H9 (cell line): ENCODE measurements around the gene ZNF132. TPM values are rescaled to one million over a fixed set of nuclear protein-coding genes. Genes with fewer than 3 reads are reported as not detected.

ENCODE experiments used
- DNase-seq: peaks from one replicate; pipeline ENCODE4 v3.0.0-alpha.2; 2017
- H2AFZ ChIP-seq: one replicate; pipeline ENCODE4 v1.6.1; 2013; ENCODE audit warnings: mild to moderate bottlenecking, low read length, control low read depth, moderate library complexity
- H2AK5ac ChIP-seq: 2 replicates; pipeline ENCODE4 v1.6.1; 2013; ENCODE audit warnings: low read length, control low read depth, mixed read lengths; ENCODE audit not compliant: insufficient read length
- H2BK120ac ChIP-seq: one replicate; pipeline ENCODE4 v1.6.1; 2013; ENCODE audit warnings: low read depth, mild to moderate bottlenecking, low read length, control low read depth, inconsistent platforms; ENCODE audit not compliant: poor library complexity, severe bottlenecking
- H2BK12ac ChIP-seq: 2 replicates; pipeline ENCODE4 v1.6.1; 2013; ENCODE audit warnings: low read length, control low read depth, mixed read lengths, low read depth; ENCODE audit not compliant: insufficient read length
- H2BK15ac ChIP-seq: 2 replicates; pipeline ENCODE4 v1.6.1; 2013; ENCODE audit warnings: low read depth, low read length, control low read depth
- H2BK20ac ChIP-seq: one replicate; pipeline ENCODE4 v1.6.1; 2013; ENCODE audit warnings: low read depth, mild to moderate bottlenecking, low read length, control low read depth, inconsistent platforms; ENCODE audit not compliant: poor library complexity, severe bottlenecking
- H2BK5ac ChIP-seq: 2 replicates; pipeline ENCODE4 v1.6.1; 2013; ENCODE audit warnings: low read length, control low read depth, mixed read lengths; ENCODE audit not compliant: insufficient read length
- H3K14ac ChIP-seq: 2 replicates; pipeline ENCODE4 v1.6.1; 2013; ENCODE audit warnings: low read length, control low read depth; ENCODE audit not compliant: insufficient read depth
- H3K18ac ChIP-seq: 2 replicates; pipeline ENCODE4 v1.6.1; 2013; ENCODE audit warnings: low read depth, mild to moderate bottlenecking, mixed read lengths, low read length, control low read depth; ENCODE audit not compliant: insufficient read length
- H3K23ac ChIP-seq: 2 replicates; pipeline ENCODE4 v1.6.1; 2013; ENCODE audit warnings: low read length, control low read depth, mixed read lengths, low read depth; ENCODE audit not compliant: insufficient read length
- H3K23me2 ChIP-seq: 2 replicates; pipeline ENCODE4 v1.6.1; 2013; ENCODE audit warnings: low read depth, mild to moderate bottlenecking, mixed read lengths, low read length, control low read depth; ENCODE audit not compliant: insufficient read length, poor library complexity, severe bottlenecking
- H3K27ac ChIP-seq: 2 replicates; pipeline ENCODE4 v1.5.1; 2013; ENCODE audit warnings: low read length, control low read depth, mixed read lengths, low read depth; ENCODE audit not compliant: insufficient read length
- H3K27me3 ChIP-seq: 2 replicates; pipeline ENCODE4 v1.6.1; 2013; ENCODE audit warnings: low read length, control low read depth, inconsistent platforms; ENCODE audit not compliant: insufficient read depth
- H3K4ac ChIP-seq: 2 replicates; pipeline ENCODE4 v1.6.1; 2013; ENCODE audit warnings: low read depth, mild to moderate bottlenecking, control low read depth, inconsistent platforms, low read length, moderate library complexity
- H3K4me1 ChIP-seq: 2 replicates; pipeline ENCODE4 v1.6.1; 2013; ENCODE audit warnings: low read length, control low read depth, inconsistent platforms; ENCODE audit not compliant: insufficient read depth
- H3K4me2 ChIP-seq: 2 replicates; pipeline ENCODE4 v1.6.1; 2013; ENCODE audit warnings: low read length, control low read depth, mixed read lengths; ENCODE audit not compliant: insufficient read length, insufficient read depth
- H3K56ac ChIP-seq: 2 replicates; pipeline ENCODE4 v1.6.1; 2013; ENCODE audit warnings: low read depth, mild to moderate bottlenecking, mixed read lengths, low read length, control low read depth; ENCODE audit not compliant: insufficient read length
- H3K79me1 ChIP-seq: 2 replicates; pipeline ENCODE4 v1.6.1; 2013; ENCODE audit warnings: low read depth, mild to moderate bottlenecking, moderate library complexity, low read length, control low read depth, inconsistent platforms; ENCODE audit not compliant: insufficient read depth, poor library complexity, severe bottlenecking
- H3K79me2 ChIP-seq: 2 replicates; pipeline ENCODE4 v1.6.1; 2013; ENCODE audit warnings: low read length, control low read depth, inconsistent platforms; ENCODE audit not compliant: insufficient read depth
- H3K9ac ChIP-seq: 2 replicates; pipeline ENCODE4 v1.6.1; 2013; ENCODE audit warnings: low read length, control low read depth, mixed read lengths; ENCODE audit not compliant: insufficient read length; ENCODE audit errors: extremely low read depth
- H3K9me3 ChIP-seq: one replicate; pipeline ENCODE4 v1.6.1; 2013; ENCODE audit warnings: low read depth, low read length, inconsistent platforms; ENCODE audit not compliant: control insufficient read depth
- H3T11ph ChIP-seq: one replicate; pipeline ENCODE4 v1.6.1; 2013; ENCODE audit warnings: mild to moderate bottlenecking, low read length, control low read depth, inconsistent platforms
- H4K20me1 ChIP-seq: one replicate; pipeline ENCODE4 v1.6.1; 2013; ENCODE audit not compliant: control insufficient read depth, insufficient read length, insufficient read depth
- H4K5ac ChIP-seq: 2 replicates; pipeline ENCODE4 v1.6.1; 2013; ENCODE audit warnings: low read depth, mild to moderate bottlenecking, mixed read lengths, low read length, control low read depth; ENCODE audit not compliant: insufficient read length
- H4K8ac ChIP-seq: replicated peaks from 2 replicates; pipeline ENCODE4 v1.6.1; 2013; ENCODE audit warnings: low read length, control low read depth, mixed read lengths, low read depth; ENCODE audit not compliant: insufficient read length
- H4K91ac ChIP-seq: 2 replicates; pipeline ENCODE4 v1.6.1; 2013; ENCODE audit warnings: low read depth, mild to moderate bottlenecking, moderate library complexity, mixed read lengths, low read length, control low read depth; ENCODE audit not compliant: insufficient read length
- H3K27ac Mint-ChIP-seq, 3 experiments: 2 replicates in 2 of 3; 3 replicates in 1 of 3; pipeline ENCODE4 v1.8.0; 2020 to 2021; ENCODE audit warnings: mixed read lengths in 3 of 3, mild to moderate bottlenecking in 1 of 3, moderate library complexity in 1 of 3
- H3K27me3 Mint-ChIP-seq: 2 replicates; pipeline ENCODE4 v1.8.0; 2021; ENCODE audit warnings: low read depth, mild to moderate bottlenecking, moderate library complexity, mixed read lengths
- H3K36me3 Mint-ChIP-seq, 3 experiments: 2 replicates in 2 of 3; 3 replicates in 1 of 3; pipeline ENCODE4 v1.8.0; 2020 to 2021; ENCODE audit warnings: low read depth in 3 of 3, mixed read lengths in 3 of 3; ENCODE audit not compliant: insufficient read depth in 1 of 3
- H3K4me1 Mint-ChIP-seq, 2 experiments: 2 replicates each; pipeline ENCODE4 v1.8.0; 2020; ENCODE audit warnings: mixed read lengths in 2 of 2
- H3K4me3 Mint-ChIP-seq, 2 experiments: 2 replicates in 1 of 2; 3 replicates in 1 of 2; pipeline ENCODE4 v1.8.0; 2020 to 2021; ENCODE audit warnings: mild to moderate bottlenecking in 2 of 2, mixed read lengths in 2 of 2, moderate library complexity in 1 of 2
- H3K9me3 Mint-ChIP-seq, 2 experiments: 2 replicates in 1 of 2; 3 replicates in 1 of 2; pipeline ENCODE4 v1.8.0; 2020; ENCODE audit warnings: mild to moderate bottlenecking in 2 of 2, mixed read lengths in 2 of 2, moderate library complexity in 1 of 2
- WGBS: extraction: QIAGEN DNeasy Blood & Tissue Kit; methylation state at CpG from one replicate; pipeline ENCODE4 v1.1.7; 2013; ENCODE audit warnings: missing lambda C conversion rate, low lambda C conversion rate, mixed read lengths; ENCODE audit not compliant: insufficient read length; ENCODE audit errors: extremely low coverage; 5-methylcytosine and 5-hydroxymethylcytosine counted together
- total RNA-seq: library from RNA; stranded (reverse); gene quantifications from 2 replicates; pipeline ENCODE4 v1.2.1, GENCODE V29; 2021
- TF ChIP-seq, protein P1 (sequence below): fragments of 200-600 bp; sonication (generic); conservative IDR thresholded peaks from 3 replicates; pipeline ENCODE4 v1.8.0; 2021; ENCODE audit warnings: antibody characterized with exemption, mild to moderate bottlenecking

The ZNF132 gene
- total RNA-seq, 1 experiment from 2014 or later = 0.24 TPM

DNA sequence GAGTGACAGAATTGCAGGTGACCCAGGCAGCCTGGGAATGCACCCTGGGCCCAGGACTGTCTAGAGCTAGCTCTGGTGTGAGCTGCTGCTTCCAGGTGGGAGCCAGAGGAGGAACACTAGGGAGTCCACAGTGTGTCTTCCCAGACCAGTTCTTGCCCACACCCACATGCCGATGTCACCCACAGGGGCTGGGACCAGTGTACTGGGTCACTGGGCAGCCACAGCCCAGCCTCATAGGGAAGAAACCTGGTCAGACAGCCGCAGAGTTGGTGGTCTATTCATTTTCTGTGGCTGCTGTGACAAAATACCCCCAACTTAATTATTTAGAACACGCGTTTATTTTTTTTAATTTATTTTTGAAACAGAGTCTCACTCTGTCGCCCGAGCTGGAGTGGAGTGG is 41.4 kb downstream of the ZNF132 start:
- Mint-ChIP-seq H3K36me3 (peaks cover 12 to 16% (median 14%) of the 10 kb centered on the region in 3 experiments; a peak in 6 of 7 replicates), H3K4me3 (no peak overlapping the region), H3K9me3 (no peaks in the 10 kb centered on the region), H3K27me3 (peaks cover 14% of the 10 kb centered on the region), H3K4me1 (peaks cover 10 to 16% of the 10 kb centered on the region in 2 experiments), H3K27ac (no peak overlapping the region)
- Histone ChIP-seq H2BK15ac (no peak overlapping the region), H3K27ac (no peak overlapping the region), H2BK20ac (no peak overlapping the region), H3K4me1 (no peaks in the 10 kb centered on the region; the same call in 1 of the 2 replicates), H3K79me2 (no peaks in the 10 kb centered on the region), H4K91ac (no peak overlapping the region), H4K8ac (no peak overlapping the region), H2AK5ac (no peak overlapping the region), H3K4me2 (no peak overlapping the region), H2BK5ac (no peak overlapping the region), H2BK12ac (no peak overlapping the region), H3K23ac (no peak overlapping the region), H3K9ac (no peak overlapping the region), H4K5ac (no peak overlapping the region), H3T11ph (no peak overlapping the region), H2BK120ac (no peak overlapping the region), H3K79me1 (no peaks in the 10 kb centered on the region), H3K4ac (no peak overlapping the region), H3K18ac (no peak overlapping the region), H2AFZ (no peak overlapping the region), H3K27me3 (no peaks in the 10 kb centered on the region; the same call in 1 of the 2 replicates), H3K9me3 (no peaks in the 10 kb centered on the region), H3K14ac (no peak overlapping the region), H3K56ac (no peak overlapping the region), H4K20me1 (peaks cover 5% of the 10 kb centered on the region), H3K23me2 (peaks cover 13% of the 10 kb centered on the region)
- no peak for DNase-seq
- TF ChIP-seq, protein P1, sequence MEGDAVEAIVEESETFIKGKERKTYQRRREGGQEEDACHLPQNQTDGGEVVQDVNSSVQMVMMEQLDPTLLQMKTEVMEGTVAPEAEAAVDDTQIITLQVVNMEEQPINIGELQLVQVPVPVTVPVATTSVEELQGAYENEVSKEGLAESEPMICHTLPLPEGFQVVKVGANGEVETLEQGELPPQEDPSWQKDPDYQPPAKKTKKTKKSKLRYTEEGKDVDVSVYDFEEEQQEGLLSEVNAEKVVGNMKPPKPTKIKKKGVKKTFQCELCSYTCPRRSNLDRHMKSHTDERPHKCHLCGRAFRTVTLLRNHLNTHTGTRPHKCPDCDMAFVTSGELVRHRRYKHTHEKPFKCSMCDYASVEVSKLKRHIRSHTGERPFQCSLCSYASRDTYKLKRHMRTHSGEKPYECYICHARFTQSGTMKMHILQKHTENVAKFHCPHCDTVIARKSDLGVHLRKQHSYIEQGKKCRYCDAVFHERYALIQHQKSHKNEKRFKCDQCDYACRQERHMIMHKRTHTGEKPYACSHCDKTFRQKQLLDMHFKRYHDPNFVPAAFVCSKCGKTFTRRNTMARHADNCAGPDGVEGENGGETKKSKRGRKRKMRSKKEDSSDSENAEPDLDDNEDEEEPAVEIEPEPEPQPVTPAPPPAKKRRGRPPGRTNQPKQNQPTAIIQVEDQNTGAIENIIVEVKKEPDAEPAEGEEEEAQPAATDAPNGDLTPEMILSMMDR = no peak
- no CpG with 5 or more reads among the region's 6 CpGs for WGBS
